HEK293T (cell line): ENCODE results near the gene CCDC102B.

Experiments used
- CTCF ChIA-PET: fragments of 350-600 bp; formaldehyde crosslinking; extraction: SDS; loops from one replicate; lab custom pipeline; 2021; ENCODE audit warnings: antibody characterized with exemption, inconsistent platforms; lab: Yijun Ruan, JAX
- POLR2A ChIA-PET: fragments of 350-600 bp; formaldehyde crosslinking; extraction: SDS; loops from one replicate; lab custom pipeline; 2020; ENCODE audit warnings: antibody characterized with exemption, inconsistent platforms; lab: Yijun Ruan, JAX
- DNase-seq: peaks from one replicate; pipeline ENCODE4 v3.0.0; 2012; ENCODE audit warnings: mixed read lengths; ENCODE audit errors: extremely low spot score
- ARNT ChIP-seq: fragments of 450-650 bp; IDR thresholded peaks from 2 replicates; pipeline ENCODE4 v1.6.1; 2017; ENCODE audit warnings: mild to moderate bottlenecking
- BHLHE40 ChIP-seq: fragments of 450-650 bp; IDR thresholded peaks from 2 replicates; pipeline ENCODE4 v1.6.1; 2016; ENCODE audit warnings: mild to moderate bottlenecking, moderate library complexity, borderline replicate concordance
- CTBP1 ChIP-seq: fragments of 450-650 bp; IDR thresholded peaks from 2 replicates; pipeline ENCODE4 v1.6.1; 2016; ENCODE audit warnings: borderline replicate concordance
- ELF4 ChIP-seq: fragments of 450-650 bp; IDR thresholded peaks from 2 replicates; pipeline ENCODE4 v1.6.1; 2017; ENCODE audit warnings: antibody characterized with exemption
- FOXA1 ChIP-seq: fragments of 450-650 bp; IDR thresholded peaks from 2 replicates; pipeline ENCODE4 v1.6.1; 2016; ENCODE audit warnings: mild to moderate bottlenecking
- FOXK2 ChIP-seq: fragments of 450-650 bp; IDR thresholded peaks from 2 replicates; pipeline ENCODE4 v1.6.1; 2016; ENCODE audit warnings: mild to moderate bottlenecking
- FOXM1 ChIP-seq: fragments of 450-650 bp; IDR thresholded peaks from 2 replicates; pipeline ENCODE4 v1.6.1; 2017; ENCODE audit warnings: mild to moderate bottlenecking, borderline replicate concordance
- HDGF ChIP-seq: fragments of 450-650 bp; IDR thresholded peaks from 2 replicates; pipeline ENCODE4 v1.6.1; 2017; ENCODE audit warnings: antibody characterized with exemption, borderline replicate concordance
- L3MBTL2 ChIP-seq: fragments of 450-650 bp; conservative IDR thresholded peaks from 2 replicates; pipeline ENCODE4 v1.6.1; 2016; ENCODE audit warnings: mild to moderate bottlenecking
- LEF1 ChIP-seq: fragments of 450-650 bp; IDR thresholded peaks from 2 replicates; pipeline ENCODE4 v1.6.1; 2017; ENCODE audit warnings: mild to moderate bottlenecking, borderline replicate concordance
- NFRKB ChIP-seq: fragments of 450-650 bp; IDR thresholded peaks from 2 replicates; pipeline ENCODE4 v1.6.1; 2016; ENCODE audit warnings: mild to moderate bottlenecking, moderate library complexity
- SP1 ChIP-seq: fragments of 450-650 bp; IDR thresholded peaks from 2 replicates; pipeline ENCODE4 v1.6.1; 2017
- SUZ12 ChIP-seq: fragments of 450-650 bp; IDR thresholded peaks from 2 replicates; pipeline ENCODE4 v1.6.1; 2016; ENCODE audit warnings: mild to moderate bottlenecking
- TARDBP ChIP-seq: fragments of 450-650 bp; IDR thresholded peaks from 2 replicates; pipeline ENCODE4 v1.6.1; 2016
- ZNF384 ChIP-seq: fragments of 450-650 bp; IDR thresholded peaks from 2 replicates; pipeline ENCODE4 v1.6.1; 2016
- TF ChIP-seq, protein P1 (sequence below): fragments of 450-650 bp; IDR thresholded peaks from 2 replicates; pipeline ENCODE4 v1.6.1; 2016

The CCDC102B gene

DNA sequence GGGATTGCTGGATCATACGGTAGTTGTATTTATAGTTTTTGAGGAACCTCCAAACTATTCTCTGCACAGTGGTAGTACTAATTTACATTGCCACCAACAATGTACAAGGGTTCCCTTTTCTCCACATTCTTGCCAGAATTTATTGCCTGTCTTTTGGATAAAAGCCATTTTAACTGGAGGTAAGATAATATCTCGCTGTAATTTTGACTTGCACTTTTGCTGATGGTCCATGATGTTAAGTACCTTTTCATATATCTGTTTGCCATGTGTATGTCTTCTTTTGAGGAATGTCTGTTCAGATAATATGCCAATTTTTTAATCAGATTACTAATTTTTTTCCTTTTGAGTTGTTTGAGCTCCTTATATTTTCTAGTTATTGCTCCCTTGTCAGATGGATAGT is 158.8 kb downstream of the CCDC102B start:
- ChIA-PET POLR2A (no interaction called here), CTCF (no interaction called here)
- TF ChIP-seq TARDBP (no peak), SUZ12 (no peak), FOXM1 (no peak), ELF4 (no peak), SP1 (no peak), ZNF384 (no peak)
- TF ChIP-seq, protein P1, sequence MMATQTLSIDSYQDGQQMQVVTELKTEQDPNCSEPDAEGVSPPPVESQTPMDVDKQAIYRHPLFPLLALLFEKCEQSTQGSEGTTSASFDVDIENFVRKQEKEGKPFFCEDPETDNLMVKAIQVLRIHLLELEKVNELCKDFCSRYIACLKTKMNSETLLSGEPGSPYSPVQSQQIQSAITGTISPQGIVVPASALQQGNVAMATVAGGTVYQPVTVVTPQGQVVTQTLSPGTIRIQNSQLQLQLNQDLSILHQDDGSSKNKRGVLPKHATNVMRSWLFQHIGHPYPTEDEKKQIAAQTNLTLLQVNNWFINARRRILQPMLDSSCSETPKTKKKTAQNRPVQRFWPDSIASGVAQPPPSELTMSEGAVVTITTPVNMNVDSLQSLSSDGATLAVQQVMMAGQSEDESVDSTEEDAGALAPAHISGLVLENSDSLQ = no peak
- DNase-seq = no peak

DNA sequence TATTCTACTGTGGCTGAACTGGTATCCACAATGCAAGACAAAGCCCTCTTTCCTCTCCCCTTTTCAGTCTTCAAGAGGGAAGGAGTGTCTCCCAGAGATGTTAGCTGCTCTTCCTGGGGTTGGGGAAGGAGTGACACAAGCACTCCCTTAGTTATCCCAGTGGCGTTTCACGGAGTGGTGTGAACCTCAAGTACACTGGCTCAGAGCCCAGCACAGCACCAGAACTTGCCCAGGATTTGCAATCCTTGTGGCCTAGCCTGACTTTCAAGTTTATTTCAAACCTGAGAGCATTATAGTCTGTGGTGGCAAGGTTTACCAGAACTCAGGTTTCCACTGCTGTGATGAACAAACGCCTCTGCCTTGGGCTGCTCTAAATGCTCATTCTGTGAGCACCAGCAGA is 162.5 kb downstream of the CCDC102B start:
- TF ChIP-seq ZNF384 (no peak), BHLHE40 (no peak), TARDBP (no peak), SUZ12 (no peak)
- ChIA-PET POLR2A (no interaction called here), CTCF (no interaction called here)
- no peak for DNase-seq

DNA sequence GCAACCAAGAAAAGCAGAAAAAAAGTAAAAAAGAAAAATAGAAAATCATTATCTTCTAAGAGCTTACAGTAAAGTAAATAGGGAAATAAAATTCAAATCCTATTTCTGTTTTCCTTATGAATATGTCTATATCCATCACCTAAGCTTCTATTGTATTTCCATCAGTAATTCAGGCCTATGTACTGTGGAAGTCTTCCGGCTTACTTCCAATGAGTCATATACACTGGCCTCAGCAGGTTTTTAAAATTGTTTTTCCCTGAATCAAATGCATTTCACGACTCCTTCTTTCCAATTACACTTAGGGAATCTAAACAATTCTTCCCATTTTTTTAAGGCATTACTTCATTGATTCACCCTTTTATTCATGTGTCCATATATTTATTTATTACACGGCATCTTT is 164.7 kb downstream of the CCDC102B start:
- TF ChIP-seq HDGF (no peak), ZNF384 (no peak), SP1 (no peak), L3MBTL2 (no peak), ARNT (no peak), BHLHE40 (no peak), CTBP1 (no peak), SUZ12 (no peak), FOXK2 (no peak), ELF4 (no peak), TARDBP (no peak), LEF1 (no peak), NFRKB (no peak), FOXM1 (no peak), FOXA1 (no peak)
- TF ChIP-seq, protein P1 = no peak
- DNase-seq = no peak
- CTCF ChIA-PET = no interaction called here
- POLR2A ChIA-PET = no interaction called here

DNA sequence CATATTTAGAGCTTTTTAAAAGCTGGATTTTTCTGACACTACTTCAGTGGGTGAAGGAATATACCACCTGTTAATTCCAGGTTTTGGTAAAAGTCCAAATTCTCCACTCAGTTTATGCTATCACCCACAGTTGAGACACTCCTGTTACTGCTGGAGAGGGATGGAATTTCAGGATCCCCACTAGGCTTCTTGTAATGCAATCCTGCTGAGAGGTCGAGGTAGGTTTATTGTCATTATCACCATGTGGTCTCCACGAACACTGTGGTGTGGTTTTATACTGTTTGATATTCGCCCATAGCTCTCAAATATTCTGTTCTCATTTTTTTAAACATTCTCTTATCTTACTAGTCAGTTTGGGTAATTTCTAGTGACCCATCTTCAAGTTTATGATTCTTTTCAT is 167.9 kb downstream of the CCDC102B start:
- no peak for DNase-seq
- TF ChIP-seq FOXM1 (no peak), L3MBTL2 (no peak), SP1 (no peak), TARDBP (no peak)
- TF ChIP-seq, protein P1 = no peak
- ChIA-PET POLR2A (no interaction called here), CTCF (no interaction called here)

DNA sequence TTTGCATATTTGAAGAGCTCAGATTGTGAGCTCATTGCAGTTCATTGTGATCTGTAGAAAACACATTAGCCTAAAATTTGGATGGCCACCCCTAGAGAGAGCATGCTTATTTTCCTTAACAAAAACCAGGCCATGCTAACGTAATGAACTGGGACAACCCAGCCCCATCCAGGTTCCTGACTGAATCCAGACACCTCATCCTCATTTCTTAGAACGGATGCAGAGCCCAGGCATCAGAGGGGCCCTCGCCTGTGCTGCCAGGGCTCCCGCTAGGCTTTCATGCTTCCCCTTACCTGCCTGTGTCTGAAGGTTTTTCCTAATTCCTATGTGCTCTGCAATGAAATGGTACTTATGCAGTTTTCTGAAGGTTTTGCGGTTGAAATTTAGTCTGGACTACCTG is 171.1 kb downstream of the CCDC102B start:
- DNase-seq = no peak
- TF ChIP-seq CTBP1 (no peak), SUZ12 (no peak), BHLHE40 (no peak)
- CTCF ChIA-PET = no interaction called here
- POLR2A ChIA-PET = no interaction called here

DNA sequence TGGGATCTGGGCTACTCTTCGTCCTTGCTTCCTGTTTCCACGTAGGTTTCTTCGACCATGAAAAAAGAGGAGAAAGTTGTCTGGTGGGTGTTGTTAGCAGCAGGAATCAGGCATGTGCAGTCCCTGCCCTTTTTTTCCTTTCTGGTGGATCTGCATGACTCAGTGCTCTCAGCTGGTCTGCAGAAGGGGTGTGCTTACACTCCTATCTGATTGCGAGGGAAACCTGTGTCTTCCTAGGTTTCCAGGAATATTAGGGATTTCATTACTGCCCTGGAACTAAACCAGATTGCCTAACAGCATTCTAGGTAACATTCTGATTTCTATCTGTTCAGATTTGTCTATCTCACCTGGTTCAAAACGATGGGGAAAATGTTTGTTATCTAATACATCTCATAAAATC is 174.3 kb downstream of the CCDC102B start:
- DNase-seq = no peak
- TF ChIP-seq ELF4 (no peak), SUZ12 (no peak), ARNT (no peak), FOXM1 (no peak), TARDBP (no peak), LEF1 (no peak), BHLHE40 (no peak), SP1 (no peak), CTBP1 (no peak)
- TF ChIP-seq, protein P1 = no peak
- ChIA-PET POLR2A (no interaction called here), CTCF (no interaction called here)

DNA sequence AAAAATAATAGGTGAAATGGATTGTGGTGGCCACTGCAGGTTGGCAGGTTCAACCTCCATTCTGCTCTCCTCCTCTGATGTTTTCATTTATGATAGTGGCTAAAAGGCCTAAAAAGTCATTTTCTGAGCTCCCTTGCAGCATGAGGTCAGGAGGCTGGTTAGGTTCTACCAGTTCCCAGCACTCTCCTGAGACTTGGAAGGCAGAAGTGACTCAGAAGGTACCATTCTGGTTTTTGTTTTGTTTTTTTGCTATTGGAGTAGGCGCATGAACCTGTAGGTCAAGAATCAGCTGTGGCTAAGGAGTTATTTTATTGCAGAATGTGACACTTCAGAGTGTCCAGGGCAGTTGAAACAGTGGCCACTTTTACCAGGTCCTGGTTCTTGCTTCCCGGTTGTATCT is 181.9 kb downstream of the CCDC102B start:
- ChIA-PET CTCF (no interaction called here), POLR2A (no interaction called here)
- DNase-seq = no peak
- TF ChIP-seq SUZ12 = no peak
- TF ChIP-seq FOXM1 = no peak
